Measurements from ENCODE around the gene KRT86.
"Not testable (repeated sequence)": the region's sequence is repeated elsewhere in the genome, so short reads cannot be mapped to it uniquely, and the experiment has no call there.

KRT86 gene

DNA sequence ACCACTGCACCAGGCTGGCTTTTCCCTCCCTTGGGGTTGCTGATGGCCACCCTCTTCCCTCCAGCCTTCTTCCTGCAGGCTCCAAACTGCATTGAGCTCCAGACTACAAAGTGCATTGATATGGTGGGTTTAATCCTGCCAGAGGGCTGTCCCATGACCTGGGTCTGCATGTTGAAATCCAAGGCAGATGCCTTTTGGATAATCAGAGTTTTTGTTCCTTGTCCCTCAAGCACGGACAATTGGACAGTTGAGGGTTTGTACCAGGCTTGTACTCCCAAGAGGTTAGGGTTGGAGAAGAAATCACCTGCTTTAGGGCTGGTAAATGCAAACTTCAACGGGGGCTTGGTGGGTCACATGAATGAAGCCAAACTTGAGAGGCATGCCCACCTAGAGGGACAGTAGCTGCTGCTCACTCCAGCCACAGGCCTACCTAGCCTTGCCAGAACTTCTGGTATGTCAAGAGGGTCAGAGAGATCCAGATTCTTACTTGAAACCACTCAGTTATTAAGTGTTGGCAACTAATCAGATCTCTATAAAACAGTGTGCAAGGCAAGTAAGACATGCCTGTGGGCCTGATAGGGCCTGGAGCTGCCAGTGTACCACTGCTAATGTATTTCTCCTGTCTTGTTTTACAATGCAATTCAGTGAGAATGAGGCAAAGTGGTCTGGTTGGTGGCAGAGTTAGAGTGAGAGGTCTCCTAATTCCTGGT, 68.5 kb downstream of the KRT86 start:
- no peak for DNase-seq

DNA sequence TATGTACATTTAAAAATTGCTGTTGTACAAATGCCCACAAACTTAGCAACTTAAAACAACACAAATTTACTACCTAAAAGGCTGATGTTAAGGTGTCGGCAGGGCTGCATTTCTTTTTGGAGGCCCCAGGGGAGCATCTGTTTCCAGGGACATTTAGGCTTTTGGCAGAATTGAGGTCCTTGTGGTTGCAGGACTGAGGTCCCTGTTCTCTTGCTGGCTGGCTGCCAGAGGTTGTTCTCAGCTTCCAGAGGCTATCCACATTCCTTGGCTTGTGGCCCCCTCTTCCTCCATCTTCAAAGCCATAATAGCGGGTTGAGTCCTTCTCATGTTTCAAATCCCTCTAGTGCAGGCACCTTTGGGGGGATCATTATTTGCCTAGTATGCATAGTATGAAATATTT, 69.1 kb downstream of the KRT86 start:
- DNase-seq = no peak

DNA sequence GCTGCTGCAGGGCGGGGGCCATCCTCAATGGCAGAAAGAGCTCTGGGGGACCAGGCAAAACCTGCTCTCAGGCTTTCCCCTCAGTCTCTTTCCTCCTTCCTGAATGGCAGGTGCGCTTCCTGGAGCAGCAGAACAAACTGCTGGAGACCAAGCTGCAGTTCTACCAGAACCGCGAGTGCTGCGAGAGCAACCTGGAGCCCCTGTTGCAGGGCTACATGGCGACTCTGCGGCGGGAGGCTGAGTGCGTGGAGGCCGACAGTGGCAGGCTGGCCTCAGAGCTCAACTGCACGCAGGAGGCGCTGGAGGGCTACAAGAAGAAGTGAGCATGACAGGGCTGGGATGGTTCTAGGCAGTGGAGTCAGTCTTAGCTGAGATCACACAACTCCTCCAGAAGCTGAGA, 69.7 kb downstream of the KRT86 start:
- no peak for DNase-seq

DNA sequence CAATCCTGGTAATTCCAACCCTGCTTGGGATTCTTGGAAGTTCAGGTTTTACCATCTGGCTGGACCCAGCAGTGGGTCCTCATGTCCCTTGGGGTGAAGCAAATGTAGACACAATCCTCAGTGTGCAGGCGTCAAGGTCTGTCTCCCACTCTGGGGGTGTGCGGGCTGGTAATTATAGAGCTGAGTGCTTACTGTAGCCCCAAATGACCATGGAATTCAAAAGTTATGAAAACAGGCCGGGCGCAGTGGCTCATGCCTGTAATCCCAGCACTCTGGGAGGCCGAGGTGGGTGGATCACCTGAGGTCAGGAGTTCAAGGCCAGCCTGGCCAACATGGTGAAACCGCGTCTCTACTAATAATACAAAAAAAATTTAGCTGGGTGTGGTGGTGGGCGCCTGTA, 70.6 kb downstream of the KRT86 start:
- DNase-seq = not testable (repeated sequence)

DNA sequence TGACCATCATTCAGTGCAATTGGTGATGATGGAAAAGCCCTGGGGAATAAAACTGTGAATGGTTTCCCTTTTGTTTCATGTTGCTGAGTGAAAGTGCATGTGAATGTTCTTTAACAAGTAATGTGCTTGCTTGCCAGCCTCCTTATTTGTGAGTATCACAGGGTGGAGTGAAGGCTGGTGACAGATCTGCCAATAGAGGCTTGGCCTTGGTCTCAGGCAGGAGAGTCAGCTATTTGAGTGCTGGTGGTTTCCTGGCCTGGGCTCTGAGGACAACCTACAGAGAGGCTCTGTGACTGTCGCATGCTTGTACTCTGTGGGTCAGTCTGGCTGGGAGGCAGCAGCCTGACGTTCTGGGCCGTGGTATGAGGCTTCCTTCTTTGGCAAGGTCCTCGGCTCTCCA, 72.1 kb downstream of the KRT86 start:
- DNase-seq = no peak

DNA sequence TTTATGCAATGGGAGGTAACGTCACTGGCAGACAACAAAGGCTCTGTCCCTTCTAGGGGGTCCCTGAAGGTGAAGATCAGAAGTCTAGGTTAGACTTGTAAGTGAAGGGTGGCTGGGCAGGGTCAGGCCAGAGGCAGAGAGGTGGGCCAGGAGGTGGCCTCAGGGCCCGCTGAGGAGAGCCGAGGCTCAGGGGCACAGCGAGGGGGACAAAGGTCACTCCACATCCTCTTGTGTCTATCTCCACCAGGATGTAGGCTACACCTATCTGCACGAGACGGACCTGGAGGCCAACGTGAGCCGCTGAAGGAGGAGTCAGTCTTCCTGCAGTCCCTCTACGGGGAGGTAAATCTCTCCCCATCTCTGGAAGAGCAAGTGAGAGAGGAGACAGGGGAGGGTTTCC, 72.6 kb downstream of the KRT86 start:
- DNase-seq = no peak

DNA sequence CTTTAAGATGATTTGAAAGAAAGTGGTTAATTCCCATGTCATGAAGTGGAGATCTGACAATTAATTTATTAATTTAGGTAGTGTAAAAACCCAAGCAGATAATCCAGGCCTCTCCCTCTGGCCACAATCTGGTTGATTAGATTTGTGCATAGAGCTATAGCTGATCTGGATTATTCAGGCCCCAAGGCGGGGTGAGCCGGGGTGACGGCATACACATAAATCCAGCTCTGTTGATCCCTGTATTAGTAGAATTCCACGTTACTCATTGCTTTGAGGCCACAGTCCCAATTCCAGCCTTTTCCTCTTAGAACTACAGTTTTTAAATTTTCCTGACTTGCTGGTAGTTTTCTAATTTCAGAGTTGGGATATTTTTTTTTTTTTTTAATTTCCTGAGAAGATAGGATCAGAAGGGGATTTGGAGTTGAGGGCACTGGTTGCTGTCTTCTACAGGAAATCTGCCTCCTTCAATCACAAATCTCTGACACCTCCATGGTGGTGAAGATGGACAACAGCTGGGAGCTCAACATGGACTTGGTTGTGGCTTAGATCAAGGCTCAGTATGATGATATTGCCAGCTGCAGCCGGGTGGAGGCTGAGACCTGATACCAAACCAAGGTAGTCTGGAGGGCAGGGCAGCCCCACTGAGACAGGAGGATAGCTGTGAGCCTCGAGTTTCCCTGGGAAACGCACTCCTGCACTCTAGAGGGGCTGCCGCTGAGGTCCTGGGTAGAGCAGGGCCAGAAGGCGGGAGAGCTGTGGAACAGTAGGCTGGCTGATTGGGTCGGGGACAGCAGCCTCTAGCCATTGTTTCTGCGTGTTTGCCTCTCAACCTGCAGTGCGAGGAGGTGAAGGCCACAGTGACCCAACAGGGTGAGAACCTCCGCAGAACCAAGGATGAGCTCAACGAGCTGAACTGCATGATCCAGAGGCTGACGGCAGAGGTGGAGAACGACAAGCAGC, 73.4 kb downstream of the KRT86 start:
- no peak for DNase-seq

DNA sequence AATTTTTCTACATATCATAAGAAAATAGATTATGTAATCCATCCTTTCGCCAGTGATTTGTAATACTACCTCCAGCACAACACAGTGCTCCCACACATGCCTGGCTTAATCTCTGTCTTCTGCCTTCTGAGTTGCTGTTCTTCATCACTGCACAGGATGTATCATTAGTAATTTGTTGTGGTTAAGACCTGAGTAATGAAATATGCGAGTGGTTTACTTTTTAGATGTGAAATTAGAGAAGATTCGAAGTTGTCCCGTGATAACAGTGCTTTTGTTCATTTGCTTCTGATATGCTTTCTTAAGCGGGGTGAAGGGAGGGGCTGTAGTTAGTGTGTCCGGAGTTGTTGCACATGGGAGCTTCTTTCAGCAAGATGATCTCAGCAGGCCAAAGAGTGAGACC, 74.8 kb downstream of the KRT86 start:
- no peak for DNase-seq

DNA sequence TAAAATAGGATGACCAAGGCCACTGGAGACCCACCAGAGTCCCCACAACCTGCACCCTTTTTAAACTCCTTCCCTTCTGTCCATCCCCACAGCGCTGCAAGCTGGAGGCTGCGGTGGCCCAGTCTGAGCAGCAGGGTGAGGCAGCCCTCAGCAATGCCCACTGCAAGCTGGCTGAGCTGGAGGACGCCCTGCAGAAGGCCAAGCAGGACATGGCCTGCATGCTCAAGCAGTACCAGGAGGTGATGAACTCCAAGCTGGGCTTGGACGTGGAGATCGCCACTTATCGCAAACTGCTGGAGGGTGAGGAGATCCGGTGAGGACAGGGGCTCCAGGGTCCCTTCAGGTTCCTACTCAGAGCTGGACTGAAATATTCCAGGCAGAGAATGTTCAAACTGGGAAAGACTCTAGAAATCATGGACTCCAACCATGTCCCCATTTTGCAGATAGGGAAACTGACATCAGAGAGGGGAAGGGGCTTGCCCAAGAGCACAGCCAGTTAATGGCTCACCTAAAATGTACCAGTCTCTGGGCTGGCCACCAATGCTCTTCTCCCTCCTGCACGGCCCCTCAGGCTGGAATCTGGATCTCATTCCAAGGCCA, 75.7 kb downstream of the KRT86 start:
- DNase-seq = no peak

DNA sequence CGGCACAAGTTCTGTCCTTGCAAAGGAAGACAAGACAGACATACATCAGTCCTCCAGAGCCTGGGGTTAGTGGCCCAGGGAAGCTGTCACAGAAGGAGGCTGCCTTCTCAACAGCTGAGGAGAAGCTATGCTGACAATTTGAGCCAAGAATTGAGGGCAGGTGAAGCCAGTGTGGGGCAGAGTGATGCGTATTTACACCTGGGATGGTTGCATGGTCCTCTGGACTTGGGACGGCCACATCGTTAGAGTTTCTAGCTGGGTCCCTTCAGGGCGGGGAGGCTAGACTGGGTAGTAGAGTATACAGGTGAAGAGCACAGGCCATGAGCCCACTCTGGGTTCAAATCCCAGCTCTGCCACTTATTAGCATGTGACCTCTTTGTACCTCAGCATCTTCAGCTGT, 76.3 kb downstream of the KRT86 start:
- DNase-seq = no peak

DNA sequence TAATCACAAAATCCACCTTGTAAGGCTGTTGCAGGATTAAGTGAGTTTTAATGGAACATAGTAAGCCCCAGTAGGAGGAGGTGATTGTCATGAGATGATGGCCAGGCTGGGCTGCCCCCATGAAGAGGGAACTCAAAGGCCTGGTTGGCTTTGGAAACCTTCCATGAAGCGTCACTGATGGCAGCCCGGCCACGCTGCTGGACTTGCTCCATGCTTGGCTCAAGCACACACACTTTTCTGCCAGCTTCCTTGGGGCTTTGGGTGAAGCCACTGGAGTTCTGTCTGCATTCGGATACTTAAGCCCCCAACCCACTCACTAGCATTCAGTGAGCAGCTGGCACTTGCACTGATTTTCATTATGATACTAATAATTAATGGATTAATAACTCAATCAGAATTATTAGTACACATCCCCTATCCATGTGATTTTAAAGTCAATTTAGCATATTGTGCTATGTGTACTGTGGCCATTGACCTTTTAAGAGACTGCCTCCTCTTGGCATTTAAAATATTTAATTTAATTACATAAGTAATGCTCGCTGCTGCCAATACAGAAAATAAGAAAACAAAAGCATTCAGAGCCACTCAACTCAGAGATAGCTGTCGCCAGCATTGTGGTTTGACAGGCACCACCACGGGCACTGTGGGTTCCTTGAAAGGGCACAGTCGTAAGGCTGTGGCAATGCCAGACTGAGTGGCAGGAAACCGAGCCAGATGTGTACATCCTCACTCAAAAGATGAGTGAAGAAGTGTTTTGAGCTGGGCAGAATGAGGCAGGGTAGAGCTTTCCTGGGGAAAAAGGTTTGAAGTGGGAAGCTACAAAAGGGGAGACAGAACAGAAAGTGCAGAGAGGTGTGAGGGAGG, 77.0 kb downstream of the KRT86 start:
- DNase-seq = no peak

DNA sequence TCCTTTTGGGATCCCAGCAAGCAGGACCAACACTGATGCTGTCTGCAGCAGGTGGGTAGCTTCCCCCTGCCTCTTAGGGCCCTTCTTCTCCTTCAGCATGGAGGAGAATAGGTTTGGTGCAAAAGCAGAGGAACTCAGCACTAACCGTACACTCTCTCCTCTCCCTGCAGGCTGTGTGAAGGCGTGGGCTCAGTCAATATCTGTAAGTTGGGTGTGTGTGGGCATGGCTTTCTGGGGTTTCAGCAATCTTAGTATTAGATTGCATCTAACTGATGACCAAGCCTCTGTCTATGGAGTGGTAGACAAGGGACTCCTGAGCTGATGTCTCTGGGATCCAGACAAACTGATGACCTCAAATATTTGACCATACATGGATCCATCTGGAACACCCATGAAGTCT, 78.5 kb downstream of the KRT86 start:
- no peak for DNase-seq

DNA sequence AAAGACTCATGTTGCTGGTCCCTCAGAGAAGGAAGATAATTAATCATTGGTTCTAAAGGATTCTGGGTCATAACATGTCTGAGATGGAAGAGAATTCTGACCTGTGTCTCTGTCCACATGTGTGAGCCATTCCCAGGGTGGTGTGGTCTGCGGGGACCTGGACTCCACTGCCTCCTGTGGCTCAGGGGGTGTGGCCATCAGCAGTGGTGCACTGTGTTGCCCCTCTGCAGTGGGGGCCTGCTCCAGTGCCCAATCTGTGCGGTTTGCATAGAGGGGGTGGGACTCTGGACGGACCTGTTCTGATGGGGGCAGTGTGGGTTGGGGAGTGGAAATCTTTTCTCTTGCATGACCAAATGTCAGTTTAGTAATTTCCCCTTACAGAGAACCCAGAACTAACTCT, 79.3 kb downstream of the KRT86 start:
- no peak for DNase-seq

DNA sequence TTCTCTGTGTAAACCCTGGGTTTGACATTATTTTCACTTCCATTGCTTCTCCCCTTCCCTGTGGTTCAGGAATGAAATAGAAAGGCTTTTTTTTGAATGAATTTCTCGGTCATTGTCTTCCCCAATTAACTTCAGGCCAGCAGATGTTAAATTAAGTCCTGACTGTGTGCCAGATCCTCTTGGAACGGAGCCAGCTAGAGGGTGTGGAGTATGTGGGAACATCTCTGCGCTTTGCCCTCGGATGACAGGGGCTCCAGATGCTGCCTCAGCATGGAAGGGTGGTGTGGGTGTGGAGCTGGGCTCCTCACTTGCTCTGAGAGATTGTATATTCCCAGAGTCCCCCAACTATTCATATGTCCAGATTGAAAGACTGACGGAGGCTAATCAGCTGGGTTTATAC, 79.8 kb downstream of the KRT86 start:
- DNase-seq = no peak

DNA sequence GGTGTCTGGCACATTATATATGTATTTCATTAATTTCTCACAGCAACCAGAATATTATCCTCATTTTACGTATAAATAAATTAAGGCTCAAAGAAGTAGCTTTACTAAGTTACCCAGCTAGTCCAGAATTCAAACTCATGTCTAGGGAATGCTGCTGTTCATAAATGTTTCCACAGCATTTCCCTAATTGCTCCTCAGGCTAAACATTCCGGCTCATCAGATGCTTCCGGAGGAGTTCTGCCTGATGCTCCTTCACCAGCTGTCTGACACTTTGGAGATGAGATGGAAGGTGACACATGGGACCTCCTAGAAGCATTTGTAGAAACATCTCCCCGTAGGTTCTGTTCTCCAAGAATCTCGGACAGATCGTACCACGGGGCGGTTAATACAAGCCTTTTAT, 80.7 kb downstream of the KRT86 start:
- no peak for DNase-seq

DNA sequence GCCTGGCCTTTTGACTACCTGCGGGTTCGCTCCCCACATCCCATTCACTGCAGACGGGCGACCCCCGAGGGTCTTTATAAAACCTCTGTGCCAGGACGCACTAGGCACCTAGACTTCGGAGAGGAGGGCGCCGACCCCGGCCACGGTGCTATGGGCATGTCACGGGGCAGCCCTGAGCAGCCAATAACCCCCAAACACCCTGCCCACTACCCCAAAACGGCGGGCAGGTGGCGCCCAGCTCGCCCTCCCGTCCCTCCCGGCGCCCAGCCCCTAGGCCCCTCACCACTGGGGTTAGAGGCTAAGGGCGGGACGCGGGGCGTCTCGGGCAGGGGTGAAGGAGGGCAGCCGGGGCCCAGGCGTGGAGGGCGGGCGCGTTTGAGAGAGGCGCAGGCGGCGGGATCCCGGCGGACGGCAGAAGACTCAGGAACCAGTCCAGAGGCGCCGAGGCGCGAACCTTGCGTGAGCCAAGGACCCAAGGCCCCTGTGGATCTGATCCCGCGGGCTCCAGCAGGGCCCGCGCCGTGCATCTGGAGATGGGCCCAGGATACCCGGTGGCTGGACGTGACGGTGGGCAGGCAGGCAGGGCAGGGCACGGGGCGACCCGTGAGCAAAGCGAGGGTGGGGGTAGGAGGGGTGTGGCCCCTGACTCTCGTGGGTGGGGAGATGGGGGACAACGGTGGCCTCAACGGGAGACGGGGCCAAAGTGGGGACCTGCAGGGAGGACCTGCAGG, 81.8 kb downstream of the KRT86 start:
- no peak for DNase-seq

DNA sequence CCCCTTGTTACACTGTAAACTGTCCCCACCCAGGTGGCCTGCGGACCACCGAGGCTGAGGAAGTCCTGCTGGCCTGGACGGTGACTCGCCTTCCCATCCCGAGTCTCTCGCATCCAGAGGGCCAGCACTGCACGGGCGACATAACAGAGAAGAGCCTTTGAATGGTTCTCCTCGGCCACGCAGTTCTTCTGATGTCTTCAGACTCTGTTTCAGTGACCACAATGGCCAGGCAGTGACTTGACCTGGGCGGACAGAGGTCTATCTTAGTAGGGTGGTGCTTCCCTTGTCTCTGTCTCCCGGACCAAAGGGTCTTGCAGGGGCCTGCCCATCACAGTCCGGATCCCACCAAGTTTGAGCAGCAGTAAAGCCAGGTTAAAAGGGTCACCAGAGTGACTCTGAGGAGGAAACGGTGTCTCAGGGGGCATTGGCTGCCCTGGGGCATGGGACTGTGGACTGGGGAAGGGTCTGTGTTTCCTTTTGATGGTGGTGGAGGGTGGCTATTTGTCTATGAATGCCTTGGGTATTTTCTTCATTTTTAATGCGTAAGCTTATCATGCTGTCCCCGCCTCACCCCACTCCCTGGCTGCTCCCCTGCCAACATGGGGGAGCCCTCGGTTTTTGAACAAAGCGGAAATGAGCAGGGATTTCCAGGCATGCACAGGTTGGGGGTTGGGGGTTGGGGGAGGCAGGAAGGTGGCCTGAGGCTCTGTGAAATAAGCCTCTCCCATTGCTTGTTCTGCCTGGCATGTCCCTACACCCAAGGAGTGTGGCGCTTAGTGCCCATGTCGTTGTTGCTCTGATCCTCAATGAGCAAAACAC, 82.5 kb downstream of the KRT86 start:
- DNase-seq = no peak

Measured in 8988T (cell line).